NCI-H2081 treated with DMSO at 0.1 percent for 48 hours (cell line): ENCODE measurements around the gene SPART.
"Not testable (repeated sequence)": the region's sequence is repeated elsewhere in the genome, so short reads cannot be mapped to it uniquely, and the experiment has no call there.

Experiments used
- DNase-seq: peaks from one replicate; lab custom pipeline; 2025; lab: John Stamatoyannopoulos, UW

Gene SPART

GRCh38 chr13:36313047-36313969 is 32.9 kb downstream of the SPART start:
- no peak for DNase-seq

GRCh38 chr13:36310417-36311108 is 35.6 kb downstream of the SPART start:
- no peak for DNase-seq

DNA sequence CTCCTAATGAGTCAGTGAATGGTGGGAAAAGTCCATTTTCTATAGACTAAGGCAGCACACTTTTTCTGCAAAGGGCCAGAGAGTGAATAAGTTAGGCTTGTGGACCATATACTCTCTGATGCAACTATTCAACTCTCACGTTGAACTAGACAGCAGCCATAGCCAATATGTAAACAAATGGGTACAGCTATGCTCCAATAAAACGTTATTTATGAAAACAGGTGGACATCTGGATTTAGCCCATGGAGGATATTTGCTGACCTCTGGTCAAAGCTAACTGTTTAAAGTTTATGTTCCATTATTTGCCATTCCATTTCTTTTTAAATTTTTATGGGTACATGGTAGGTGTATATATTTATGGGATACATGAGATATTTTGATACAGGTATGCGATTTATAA is 43.9 kb downstream of the SPART start:
- no peak for DNase-seq

DNA sequence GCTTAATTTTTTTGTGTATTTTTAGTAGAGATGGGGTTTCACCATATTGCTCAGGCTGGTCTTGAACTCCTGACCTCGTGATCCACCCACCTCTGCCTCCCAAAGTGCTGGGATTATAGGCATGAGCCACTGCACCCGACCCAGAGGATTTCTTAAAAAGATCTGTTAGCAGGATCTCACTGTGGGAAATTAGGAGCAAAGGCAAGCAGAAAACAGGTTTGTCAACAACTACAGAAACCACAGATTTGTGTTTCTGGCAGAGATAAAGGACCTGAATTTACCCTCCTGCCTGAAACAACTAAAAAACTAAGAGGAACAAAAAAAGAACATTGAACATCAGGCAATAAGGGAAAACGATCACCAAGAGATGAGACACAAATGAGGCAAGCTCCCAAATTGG is 46.7 kb downstream of the SPART start:
- not testable (repeated sequence) for DNase-seq

DNA sequence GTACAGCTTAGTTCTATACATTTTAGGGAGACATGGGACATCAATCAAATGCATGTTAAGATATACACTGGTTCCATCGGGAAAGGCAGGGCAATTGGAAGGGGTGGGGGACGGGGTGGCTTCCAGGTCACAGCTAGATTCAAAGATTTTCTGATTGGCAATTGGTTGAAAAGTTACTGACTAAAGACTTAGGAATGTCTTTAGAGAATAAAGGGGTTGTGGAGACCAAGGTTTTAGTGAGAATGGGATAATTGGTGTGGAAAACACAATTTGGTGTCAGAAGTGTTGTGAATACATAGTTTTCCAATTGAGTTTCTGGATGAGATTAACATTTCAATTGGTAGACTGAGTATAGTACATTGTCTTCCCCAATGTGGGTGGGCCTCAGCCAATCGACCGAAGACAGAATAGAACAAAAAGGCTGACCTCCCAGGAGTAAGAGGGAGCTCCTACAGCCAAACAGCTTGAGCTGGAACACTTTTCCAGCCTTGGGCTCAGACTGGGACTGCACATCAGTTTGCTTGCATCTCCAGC is 47.6 kb downstream of the SPART start:
- no peak for DNase-seq

- DNase-seq: no peak
These were observed 48.5 kb downstream of the SPART start, which contains the start of gene CCDC169 for GRCh38 chr13:36297366-36298338. Gene CCDC169 (minus strand): TSS chr13:36297814. CDS start chr13:36297719, 95 bp downstream.

DNA sequence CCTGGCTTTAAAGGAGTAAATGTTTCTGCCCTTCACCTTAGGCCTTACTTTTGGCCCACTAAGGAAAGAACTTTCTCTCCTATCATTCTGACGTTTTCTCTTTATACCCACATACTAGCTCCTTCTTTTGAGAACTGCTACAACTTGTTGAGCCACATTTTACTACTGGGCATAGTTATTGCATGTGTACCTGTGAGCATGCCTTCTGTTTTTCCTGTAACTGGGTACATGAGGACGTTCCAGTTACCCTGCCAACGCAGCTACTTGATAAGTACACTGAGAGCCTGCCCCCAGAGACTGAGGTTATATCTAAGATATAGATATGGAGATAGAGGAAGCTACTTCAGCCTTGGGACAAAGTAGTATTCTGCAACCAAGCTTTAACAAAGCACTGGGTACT is 52.1 kb downstream of the SPART start:
- no peak for DNase-seq

- no peak for DNase-seq
These were observed 52.7 kb downstream of the SPART start for GRCh38 chr13:36293497-36293896.

DNA sequence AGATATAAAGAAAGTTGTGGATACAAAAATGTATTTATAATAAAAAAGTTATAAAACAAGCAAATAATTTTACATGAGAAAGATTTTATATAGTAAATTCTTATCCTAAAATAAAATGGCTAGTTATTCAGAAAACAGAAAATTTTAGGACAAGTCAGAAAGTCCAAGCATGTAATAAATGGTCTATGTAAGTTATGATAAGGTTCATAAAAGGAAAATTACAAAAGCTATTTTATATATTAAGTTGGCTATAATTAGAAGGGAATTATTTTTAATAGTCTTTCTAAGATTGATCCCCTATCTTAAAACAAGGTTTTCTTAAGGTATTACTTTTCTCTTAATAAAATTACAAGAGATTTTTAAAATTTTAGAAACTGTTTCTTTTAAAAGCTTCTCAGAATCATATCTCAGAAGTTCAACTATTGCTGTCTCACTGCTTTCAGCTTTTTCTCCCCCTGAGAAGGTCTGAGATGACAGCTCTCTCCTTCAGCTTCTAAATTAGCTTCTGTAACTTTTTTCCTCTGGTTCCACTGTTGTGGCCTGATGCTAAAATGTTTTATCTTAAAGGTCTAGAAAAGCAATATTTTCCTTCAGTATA is 57.3 kb downstream of the SPART start:
- DNase-seq: no peak

GRCh38 chr13:36286006-36286405 is 60.2 kb downstream of the SPART start:
- DNase-seq: no peak

GRCh38 chr13:36282821-36283432 is 63.3 kb downstream of the SPART start:
- DNase-seq: no peak

DNA sequence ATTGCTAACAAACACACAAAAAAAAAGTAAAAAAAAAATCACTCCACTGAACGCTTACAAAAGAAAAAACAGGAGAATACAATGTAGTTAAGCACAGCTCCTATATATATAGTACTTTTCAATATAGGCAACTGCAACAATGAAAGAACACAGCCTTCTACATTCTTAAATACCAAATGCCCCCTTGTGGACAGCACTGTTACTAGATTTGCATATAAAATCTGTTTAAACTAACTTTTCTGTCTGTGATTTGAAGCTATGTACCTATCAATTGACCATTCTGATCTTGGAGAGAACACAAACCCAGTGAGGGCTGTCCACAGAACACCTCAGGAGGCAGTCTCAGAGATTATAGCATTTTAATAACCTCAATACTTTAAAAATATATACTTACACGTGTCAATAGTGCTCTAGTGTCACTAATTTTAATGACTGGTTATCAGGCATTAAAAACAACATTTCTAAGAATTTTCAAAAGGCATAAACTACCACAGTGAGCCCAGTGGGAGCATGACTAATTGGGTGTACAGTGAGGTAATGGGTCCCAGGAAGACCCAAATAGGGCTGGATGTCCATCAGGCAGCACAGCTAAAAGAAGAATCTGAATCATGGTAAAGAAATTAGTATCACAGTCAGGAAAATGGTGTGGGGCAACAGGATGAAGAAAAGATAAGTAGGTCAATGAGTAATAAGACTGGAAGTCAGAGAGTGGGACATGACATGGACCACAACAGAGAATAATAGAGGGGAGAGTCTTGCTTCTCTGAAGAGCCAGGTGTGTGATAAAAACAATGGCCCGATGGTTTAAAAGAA is 70.8 kb downstream of the SPART start:
- peak; percentile 34 for DNase-seq

- no peak for DNase-seq
These were observed 72.8 kb downstream of the SPART start for GRCh38 chr13:36273431-36273830.

DNA sequence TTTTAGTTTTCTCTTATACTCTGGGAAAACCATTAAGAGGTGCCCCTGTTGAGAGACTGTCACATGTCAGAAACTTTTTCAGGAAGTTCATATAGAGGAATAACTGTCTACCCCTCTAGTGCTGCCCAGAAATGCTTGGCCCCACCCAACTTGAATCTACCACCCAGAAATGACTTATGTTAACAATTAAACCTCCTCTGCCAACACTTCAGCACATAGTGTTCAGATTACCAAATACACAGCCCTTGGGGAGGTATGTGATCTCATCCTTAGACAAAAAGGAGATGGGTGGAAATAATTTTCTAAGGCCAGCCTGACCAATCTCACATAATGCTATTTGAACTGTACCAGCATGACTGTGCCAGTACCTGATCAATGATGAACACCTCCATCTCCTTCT is 84.2 kb downstream of the SPART start:
- no peak for DNase-seq

DNA sequence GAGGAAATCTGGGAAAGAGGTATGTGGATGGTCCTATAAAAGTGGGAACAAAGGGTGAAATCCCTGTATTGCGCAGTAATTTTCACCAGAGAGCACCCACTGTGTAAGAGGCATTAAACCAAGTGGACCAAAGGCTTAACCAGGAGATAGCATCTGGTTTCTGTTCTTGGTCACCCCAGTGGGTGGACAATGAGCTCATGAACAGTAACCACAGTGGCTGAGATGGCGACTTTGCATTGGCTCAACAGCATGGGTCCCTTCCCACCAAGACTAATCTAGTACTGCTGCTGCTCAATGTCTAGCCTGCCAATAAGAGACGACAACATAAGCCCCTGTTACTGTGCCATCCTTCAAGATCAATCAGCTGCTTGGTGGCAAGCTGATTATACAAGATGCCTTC is 85.2 kb downstream of the SPART start:
- no peak for DNase-seq

DNA sequence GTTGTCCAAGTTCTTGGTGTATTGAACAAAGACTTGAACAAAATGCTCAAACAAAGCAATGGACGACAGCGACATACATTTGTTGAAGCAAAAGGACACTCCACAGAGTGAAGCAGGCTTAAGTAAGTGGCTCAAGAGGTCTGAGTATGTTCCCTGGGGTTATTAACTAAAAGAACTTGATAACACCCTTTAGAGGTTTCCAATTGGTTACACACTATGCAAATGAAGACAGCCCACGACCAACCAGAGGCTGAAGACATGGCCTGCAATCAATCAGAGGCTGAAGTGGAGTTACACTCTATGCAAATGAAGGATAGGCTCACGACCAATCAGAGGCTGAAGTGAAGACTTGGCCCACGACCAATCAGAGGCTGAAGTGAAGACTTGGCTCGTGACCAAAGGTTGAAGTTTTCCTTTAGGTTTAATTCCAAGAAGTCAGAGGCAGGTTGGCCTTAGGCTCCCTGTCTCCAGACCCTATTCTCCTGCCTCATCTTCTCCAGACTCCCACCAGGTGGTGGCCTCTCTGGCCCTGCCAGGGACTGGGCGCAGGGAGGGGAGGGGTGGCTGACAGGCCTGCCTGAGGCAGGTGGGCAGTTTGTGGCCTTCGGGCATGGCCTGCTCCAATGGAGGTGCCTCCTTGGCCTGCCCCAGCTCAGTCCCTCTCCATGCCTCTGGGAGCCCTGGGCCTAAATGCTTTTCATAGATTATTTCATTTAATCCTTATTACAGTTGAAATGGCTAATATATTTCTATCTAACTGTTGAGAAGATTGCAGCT is 86.6 kb downstream of the SPART start:
- no peak for DNase-seq

DNA sequence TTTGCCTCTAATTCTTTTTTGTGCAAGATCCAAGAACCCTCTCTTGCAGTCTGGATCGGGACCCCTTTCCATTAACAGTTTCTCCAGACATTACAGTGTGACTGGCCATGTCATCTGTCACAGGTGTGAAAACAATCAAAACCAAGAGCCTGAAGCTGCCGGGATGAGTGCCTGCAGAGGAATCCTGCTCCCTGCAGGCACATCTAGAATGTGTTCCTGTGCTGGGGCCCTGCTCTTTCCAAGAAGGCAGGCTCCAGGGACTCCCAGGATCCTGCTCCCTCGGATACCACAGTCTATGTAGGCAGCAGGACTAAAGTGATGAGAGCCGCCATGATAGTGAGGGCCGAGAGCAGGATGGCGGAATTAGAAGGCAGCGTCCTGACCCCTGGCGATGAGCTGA is 87.4 kb downstream of the SPART start:
- no peak for DNase-seq
